GM18526 (cell line): ENCODE measurements around the gene CD84.

ENCODE experiments used
- POLR2A ChIP-seq: IDR thresholded peaks from 3 replicates; pipeline ENCODE4 v1.6.1; 2011; ENCODE audit not compliant: insufficient read length; ENCODE audit errors: extremely low read depth

The CD84 gene

GRCh38 chr1:160615660-160616059, 36.4 kb upstream of the CD84 start:
- TF ChIP-seq POLR2A, result no peak

GRCh38 chr1:160614410-160614809, 35.1 kb upstream of the CD84 start:
- TF ChIP-seq POLR2A, result no peak

GRCh38 chr1:160612613-160613218, 33.4 kb upstream of the CD84 start:
- no peak for TF ChIP-seq POLR2A

- no peak for TF ChIP-seq POLR2A
Observed at GRCh38 chr1:160610569-160611242, 31.4 kb upstream of the CD84 start.

- TF ChIP-seq POLR2A, result no peak
Observed at GRCh38 chr1:160608941-160609340, 29.6 kb upstream of the CD84 start.

GRCh38 chr1:160608514-160608913, 29.2 kb upstream of the CD84 start:
- TF ChIP-seq POLR2A, result no peak

- TF ChIP-seq POLR2A, result no peak
Observed at GRCh38 chr1:160608057-160608456, 28.8 kb upstream of the CD84 start.

GRCh38 chr1:160607672-160608032, 28.4 kb upstream of the CD84 start:
- TF ChIP-seq POLR2A, result no peak

GRCh38 chr1:160607011-160607671, 27.8 kb upstream of the CD84 start:
- TF ChIP-seq POLR2A, result no peak

- TF ChIP-seq POLR2A, result no peak
Observed at GRCh38 chr1:160606611-160607010, 27.3 kb upstream of the CD84 start.

GRCh38 chr1:160605792-160606479, 26.6 kb upstream of the CD84 start:
- no peak for TF ChIP-seq POLR2A

GRCh38 chr1:160605205-160605604, 25.9 kb upstream of the CD84 start:
- TF ChIP-seq POLR2A, result no peak

- no peak for TF ChIP-seq POLR2A
Observed at GRCh38 chr1:160597705-160598104, 18.4 kb upstream of the CD84 start.

GRCh38 chr1:160597051-160597450, 17.8 kb upstream of the CD84 start:
- no peak for TF ChIP-seq POLR2A

GRCh38 chr1:160590488-160590887, 11.2 kb upstream of the CD84 start:
- no peak for TF ChIP-seq POLR2A

GRCh38 chr1:160588468-160588867, 9.2 kb upstream of the CD84 start:
- no peak for TF ChIP-seq POLR2A

GRCh38 chr1:160584784-160585183, 5.5 kb upstream of the CD84 start:
- TF ChIP-seq POLR2A, result no peak

- no peak for TF ChIP-seq POLR2A
Observed at GRCh38 chr1:160581961-160582360, 2.7 kb upstream of the CD84 start.
